ENCODE results near the gene TLK2.

DNA sequence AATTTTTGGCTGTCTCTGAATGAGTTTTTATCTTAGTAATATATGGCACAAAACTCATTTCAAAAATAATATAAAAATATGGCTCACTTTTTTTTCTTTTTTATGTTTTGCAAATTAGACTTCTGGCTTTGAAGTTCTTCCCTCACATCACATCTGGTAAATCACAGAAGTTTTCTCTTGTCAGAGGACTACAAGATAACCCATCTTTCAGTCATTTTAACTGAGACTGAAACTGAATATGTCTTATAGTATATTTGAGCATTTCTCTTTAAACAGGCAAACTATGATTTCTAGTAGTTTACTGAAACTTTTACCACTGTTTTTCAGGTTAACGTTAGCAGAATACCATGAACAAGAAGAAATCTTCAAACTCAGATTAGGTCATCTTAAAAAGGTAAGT, 97.8 kb downstream of the TLK2 start:
- TF ChIP-seq, protein P1, sequence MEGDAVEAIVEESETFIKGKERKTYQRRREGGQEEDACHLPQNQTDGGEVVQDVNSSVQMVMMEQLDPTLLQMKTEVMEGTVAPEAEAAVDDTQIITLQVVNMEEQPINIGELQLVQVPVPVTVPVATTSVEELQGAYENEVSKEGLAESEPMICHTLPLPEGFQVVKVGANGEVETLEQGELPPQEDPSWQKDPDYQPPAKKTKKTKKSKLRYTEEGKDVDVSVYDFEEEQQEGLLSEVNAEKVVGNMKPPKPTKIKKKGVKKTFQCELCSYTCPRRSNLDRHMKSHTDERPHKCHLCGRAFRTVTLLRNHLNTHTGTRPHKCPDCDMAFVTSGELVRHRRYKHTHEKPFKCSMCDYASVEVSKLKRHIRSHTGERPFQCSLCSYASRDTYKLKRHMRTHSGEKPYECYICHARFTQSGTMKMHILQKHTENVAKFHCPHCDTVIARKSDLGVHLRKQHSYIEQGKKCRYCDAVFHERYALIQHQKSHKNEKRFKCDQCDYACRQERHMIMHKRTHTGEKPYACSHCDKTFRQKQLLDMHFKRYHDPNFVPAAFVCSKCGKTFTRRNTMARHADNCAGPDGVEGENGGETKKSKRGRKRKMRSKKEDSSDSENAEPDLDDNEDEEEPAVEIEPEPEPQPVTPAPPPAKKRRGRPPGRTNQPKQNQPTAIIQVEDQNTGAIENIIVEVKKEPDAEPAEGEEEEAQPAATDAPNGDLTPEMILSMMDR (IDR thresholded peaks at IDR 0.05; ENCODE audit: extremely low read depth in 1 of 2, insufficient read depth in 1 of 2, low read depth in 1 of 2, low read length in 2 of 2), result no peak
- TF ChIP-seq, protein P2, sequence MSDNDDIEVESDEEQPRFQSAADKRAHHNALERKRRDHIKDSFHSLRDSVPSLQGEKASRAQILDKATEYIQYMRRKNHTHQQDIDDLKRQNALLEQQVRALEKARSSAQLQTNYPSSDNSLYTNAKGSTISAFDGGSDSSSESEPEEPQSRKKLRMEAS (IDR thresholded peaks at IDR 0.05; ENCODE audit: insufficient read depth, insufficient read length), result no peak
- TF ChIP-seq EZH2 (IDR thresholded peaks at IDR 0.05; ENCODE audit: borderline replicate concordance, low read depth, low read length, severe bottlenecking) (no peak), POLR2AphosphoS5 (IDR thresholded peaks at IDR 0.05; ENCODE audit: insufficient read depth, low read depth, low read length) (no peak), POLR2A (IDR thresholded peaks at IDR 0.05; ENCODE audit: low read depth, low read length) (no peak), MYC (IDR thresholded peaks at IDR 0.05; ENCODE audit: low read depth, low read length) (no peak), JUN (IDR thresholded peaks at IDR 0.05; ENCODE audit: borderline replicate concordance, insufficient read depth, insufficient read length, low read depth) (no peak), FOS (IDR thresholded peaks at IDR 0.05; ENCODE audit: borderline replicate concordance, insufficient read depth, low read length) (no peak), GATA2 (IDR thresholded peaks at IDR 0.05; ENCODE audit: insufficient read depth, insufficient read length, low read depth, low read length) (no peak)

All from endothelial cell of umbilical vein (primary cell).